ENCODE results near the gene ACCSL.

Gene ACCSL

DNA sequence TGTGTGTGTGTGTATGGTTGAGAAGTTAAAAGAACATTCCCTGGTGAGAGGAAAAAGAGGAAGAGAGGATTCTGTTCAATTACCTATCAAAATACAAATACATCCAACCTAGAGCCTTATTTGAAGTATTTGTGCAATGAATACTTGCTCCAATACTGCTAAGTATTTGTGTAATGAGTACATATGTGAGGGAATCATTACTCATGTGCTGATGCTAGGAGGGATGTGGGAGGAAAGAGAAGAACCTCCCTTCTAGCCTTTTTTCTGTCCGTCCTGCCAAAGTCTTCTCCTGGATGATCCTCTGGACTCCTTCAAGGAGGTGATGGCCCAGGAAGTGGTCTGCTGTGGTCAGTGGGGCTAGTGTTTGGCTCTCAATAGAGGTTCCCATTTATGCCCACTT, 36.0 kb upstream of the ACCSL start:
- no peak for TF ChIP-seq POLR2A (IDR thresholded peaks at IDR 0.05; ENCODE audit: low read depth, low read length)
- FAIRE-seq (no peak), DNase-seq (ENCODE audit: insufficient read length, low spot score) (no peak)

DNA sequence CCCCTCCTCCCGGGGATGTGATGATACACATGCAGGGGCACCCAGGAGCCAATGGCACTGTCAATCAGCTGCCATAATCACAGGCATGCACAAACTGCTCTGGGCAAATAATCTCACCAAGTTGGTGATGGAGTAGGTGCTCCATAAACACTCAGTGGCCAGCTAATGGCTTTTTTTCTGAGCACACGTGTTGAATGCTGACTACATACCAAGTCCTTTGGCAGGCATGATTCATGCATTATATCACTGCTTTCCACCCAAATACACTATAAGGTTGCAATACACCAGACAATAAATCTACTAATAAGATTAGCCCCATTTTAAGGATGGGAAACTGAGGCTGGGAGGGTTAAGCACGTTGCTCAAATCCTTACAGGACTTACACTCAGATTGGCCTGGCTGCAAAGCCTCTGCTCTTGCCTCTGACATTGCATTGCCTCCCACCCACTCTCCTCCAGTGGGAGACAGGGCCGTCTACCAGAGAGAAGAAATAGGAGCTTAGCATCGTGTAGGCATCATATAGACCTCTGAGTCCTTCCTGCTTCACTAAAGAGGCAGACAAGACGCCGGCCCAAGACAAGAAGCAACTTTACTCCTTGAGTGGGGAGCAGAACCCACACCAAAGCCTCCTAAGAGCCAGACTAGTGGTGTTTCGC, 32.7 kb upstream of the ACCSL start:
- no peak for FAIRE-seq
- no peak for TF ChIP-seq POLR2A (IDR thresholded peaks at IDR 0.05; ENCODE audit: low read depth, low read length)
- DNase-seq (ENCODE audit: insufficient read length, low spot score), result no peak

GRCh38 chr11:44015624-44016007, 32.2 kb upstream of the ACCSL start:
- TF ChIP-seq POLR2A (IDR thresholded peaks at IDR 0.05; ENCODE audit: low read depth, low read length), result no peak
- no peak for FAIRE-seq

DNA sequence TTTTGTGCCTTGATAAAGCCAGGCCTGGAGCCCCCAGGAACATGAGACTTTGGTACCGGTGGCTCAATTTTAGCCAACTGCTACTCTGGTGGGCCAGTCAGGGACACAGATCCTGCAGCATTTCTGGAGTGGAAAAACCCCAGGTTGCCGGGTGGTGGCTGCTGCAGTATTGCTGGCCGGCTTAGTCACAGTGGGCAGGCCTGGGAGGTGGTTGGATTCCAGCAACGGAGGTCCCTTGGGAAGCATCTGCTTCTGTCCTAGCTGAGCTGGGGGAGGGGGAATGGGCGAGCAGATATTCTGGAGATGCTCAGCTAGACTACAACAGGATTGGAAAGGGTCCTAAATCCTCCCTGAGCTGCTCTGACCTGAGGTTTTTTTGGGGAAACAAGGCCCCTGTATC, 31.6 kb upstream of the ACCSL start:
- TF ChIP-seq POLR2A (IDR thresholded peaks at IDR 0.05; ENCODE audit: low read depth, low read length), result no peak
- FAIRE-seq, result peak; percentile 33
- DNase-seq (ENCODE audit: insufficient read length, low spot score), result peak; percentile 45

More at GRCh38 chr11:44015624-44016007, 32.2 kb upstream of the ACCSL start:
- no peak for DNase-seq (ENCODE audit: insufficient read length, low spot score)

- DNase-seq (ENCODE audit: insufficient read length, low spot score) (no peak), FAIRE-seq (no peak)
- TF ChIP-seq POLR2A (IDR thresholded peaks at IDR 0.05; ENCODE audit: low read depth, low read length), result no peak
Observed at GRCh38 chr11:44016546-44017442, 31.0 kb upstream of the ACCSL start.

- DNase-seq (ENCODE audit: insufficient read length, low spot score) (no peak), FAIRE-seq (no peak)
- no peak for TF ChIP-seq POLR2A (IDR thresholded peaks at IDR 0.05; ENCODE audit: low read depth, low read length)
Observed at GRCh38 chr11:44017443-44018126, 30.2 kb upstream of the ACCSL start.

- DNase-seq (ENCODE audit: insufficient read length, low spot score) (no peak), FAIRE-seq (no peak)
- no peak for TF ChIP-seq POLR2A (IDR thresholded peaks at IDR 0.05; ENCODE audit: low read depth, low read length)
Observed at GRCh38 chr11:44018127-44018521, 29.7 kb upstream of the ACCSL start.

DNA sequence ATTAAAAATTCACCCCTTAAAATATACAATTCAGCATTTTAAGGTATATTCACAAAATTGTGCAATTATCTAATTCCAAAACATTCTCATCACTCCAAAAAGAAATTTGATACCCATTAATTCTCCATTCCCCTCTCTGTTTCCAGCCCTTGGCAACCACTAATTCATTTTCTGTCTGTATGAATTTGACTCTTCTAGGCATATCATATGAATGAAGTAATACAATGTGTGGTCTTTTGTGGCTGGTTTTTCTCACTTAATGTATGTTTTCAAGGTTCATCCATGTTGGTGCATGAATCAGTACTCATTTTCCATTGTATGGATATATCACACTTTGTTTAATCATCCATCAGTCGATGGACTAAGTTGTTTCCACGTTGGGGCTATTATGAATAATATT, 29.0 kb upstream of the ACCSL start:
- no peak for DNase-seq (ENCODE audit: insufficient read length, low spot score)
- TF ChIP-seq POLR2A (IDR thresholded peaks at IDR 0.05; ENCODE audit: low read depth, low read length), result no peak
- no peak for FAIRE-seq

GRCh38 chr11:44024977-44025376, 22.8 kb upstream of the ACCSL start:
- no peak for DNase-seq (ENCODE audit: insufficient read length, low spot score)
- no peak for FAIRE-seq
- no peak for TF ChIP-seq POLR2A (IDR thresholded peaks at IDR 0.05; ENCODE audit: low read depth, low read length)

DNA sequence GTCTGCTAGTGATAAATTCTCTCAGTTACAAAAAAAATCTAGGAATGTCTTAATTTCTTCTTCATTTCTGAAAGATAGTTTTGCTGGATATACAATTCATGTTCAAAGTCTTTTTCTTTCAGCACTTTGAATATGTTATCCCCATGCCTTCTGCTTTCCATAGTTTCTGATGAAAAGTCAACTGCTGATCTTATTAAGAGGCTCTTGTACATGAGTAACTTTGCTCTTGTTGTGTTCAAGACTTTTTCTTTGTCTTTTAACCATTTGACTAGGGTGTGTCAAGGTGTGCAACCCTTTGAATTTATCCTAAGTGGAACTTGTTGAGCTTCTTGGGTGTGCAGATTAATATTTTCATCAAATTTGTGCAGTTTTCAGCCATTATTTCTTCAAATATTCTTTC, 22.1 kb upstream of the ACCSL start:
- no peak for FAIRE-seq
- TF ChIP-seq POLR2A (IDR thresholded peaks at IDR 0.05; ENCODE audit: low read depth, low read length), result no peak
- DNase-seq (ENCODE audit: insufficient read length, low spot score), result no peak

DNA sequence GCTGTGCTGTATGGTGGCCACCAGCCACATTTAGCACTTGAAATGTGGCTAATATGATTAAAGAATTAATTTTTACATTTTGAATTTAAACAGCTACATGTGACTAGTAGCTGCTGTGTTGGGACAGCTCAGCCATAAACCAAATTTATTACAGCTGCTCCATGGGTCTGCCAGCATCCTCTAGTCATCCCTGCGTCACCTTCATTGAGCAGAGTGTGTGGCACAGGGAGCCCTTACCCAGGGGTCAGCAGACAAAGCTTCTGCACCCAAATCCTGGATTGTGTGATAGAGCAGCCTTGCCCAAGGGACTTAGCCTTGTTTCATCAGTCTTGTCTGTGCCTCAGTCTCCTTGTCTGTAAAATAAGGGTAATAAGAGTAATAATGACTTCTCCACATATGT, 19.4 kb upstream of the ACCSL start:
- FAIRE-seq (no peak), DNase-seq (ENCODE audit: insufficient read length, low spot score) (no peak)
- TF ChIP-seq POLR2A (IDR thresholded peaks at IDR 0.05; ENCODE audit: low read depth, low read length), result no peak

GRCh38 chr11:44028816-44029506, 18.8 kb upstream of the ACCSL start:
- DNase-seq (ENCODE audit: insufficient read length, low spot score), result no peak
- TF ChIP-seq POLR2A (IDR thresholded peaks at IDR 0.05; ENCODE audit: low read depth, low read length), result no peak
- FAIRE-seq, result no peak

GRCh38 chr11:44029507-44029845, 18.3 kb upstream of the ACCSL start:
- FAIRE-seq (no peak), DNase-seq (ENCODE audit: insufficient read length, low spot score) (no peak)
- no peak for TF ChIP-seq POLR2A (IDR thresholded peaks at IDR 0.05; ENCODE audit: low read depth, low read length)
